Activated naive CD8-positive, alpha-beta T cell treated with anti-CD3 and anti-CD28 coated beads for 36 hours (primary cell): Measurements from ENCODE around the gene UBE2J2. TPM values are rescaled to one million over a fixed set of nuclear protein-coding genes. Genes with fewer than 3 reads are reported as not detected.
"Not testable (repeated sequence)": the region's sequence is repeated elsewhere in the genome, so short reads cannot be mapped to it uniquely, and the experiment has no call there.

Experiments used
- DNase-seq: peaks from one replicate; pipeline ENCODE4 v3.0.0; 2021
- H3K27ac Mint-ChIP-seq: one replicate; pipeline ENCODE4 v1.8.0; 2022; ENCODE audit warnings: mild to moderate bottlenecking, moderate library complexity, mixed read lengths
- H3K27me3 Mint-ChIP-seq: one replicate; pipeline ENCODE4 v1.8.0; 2022; ENCODE audit warnings: mild to moderate bottlenecking, mixed read lengths
- H3K36me3 Mint-ChIP-seq: one replicate; pipeline ENCODE4 v1.8.0; 2021; ENCODE audit warnings: mild to moderate bottlenecking, mixed read lengths
- H3K4me1 Mint-ChIP-seq: one replicate; pipeline ENCODE4 v1.8.0; 2021; ENCODE audit warnings: mixed read lengths
- H3K4me3 Mint-ChIP-seq: one replicate; pipeline ENCODE4 v1.8.0; 2022; ENCODE audit warnings: mild to moderate bottlenecking, moderate library complexity, mixed read lengths
- H3K9me3 Mint-ChIP-seq: one replicate; pipeline ENCODE4 v1.8.0; 2022; ENCODE audit warnings: mixed read lengths
- total RNA-seq, 2 experiments: library from RNA; stranded (reverse); gene quantifications; one replicate each; pipeline ENCODE4 v1.2.3, GENCODE V29; 2021

The UBE2J2 gene
- total RNA-seq: 10 to 100 TPM; 69.9 to 70.6 TPM

DNA sequence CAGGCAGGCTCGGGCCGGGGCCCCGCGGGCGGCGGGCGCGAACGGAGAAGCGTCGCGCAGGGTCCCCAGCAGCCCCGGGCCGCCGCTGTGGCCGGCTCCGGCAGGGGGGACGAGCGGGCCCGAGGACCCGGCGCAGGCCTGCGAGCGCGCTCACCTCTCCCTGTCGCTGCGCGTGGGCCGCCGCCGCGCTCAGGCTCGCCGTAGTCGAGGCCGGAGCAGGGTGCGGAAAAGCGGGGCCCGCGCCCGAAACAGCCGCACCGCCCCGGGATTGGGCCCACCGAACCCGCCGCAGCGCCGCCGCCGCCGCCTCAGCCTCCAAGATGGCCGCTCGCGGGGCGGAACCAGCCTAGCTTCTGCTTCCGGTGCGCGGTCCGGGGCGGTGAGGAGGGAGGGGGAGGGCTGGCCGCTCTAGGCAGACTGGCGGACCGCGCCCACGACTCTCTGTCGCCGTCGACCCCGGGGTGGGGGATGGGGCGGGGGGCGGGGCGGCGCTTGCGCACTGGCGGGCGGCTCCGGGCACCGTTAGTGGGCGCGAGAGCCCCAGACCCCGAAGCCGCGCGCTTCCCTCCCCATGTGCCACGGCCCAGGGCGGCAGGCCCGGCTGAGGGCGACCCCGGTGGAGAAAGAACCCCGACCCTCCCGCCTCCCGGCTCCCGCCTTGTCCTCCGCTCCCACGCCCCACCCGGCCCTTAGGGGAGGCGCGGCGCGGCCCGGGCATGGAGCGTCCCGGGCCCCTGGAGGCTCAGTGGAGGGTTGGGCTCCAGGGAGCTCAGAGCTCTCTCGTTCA is at the start of gene UBE2J2:
Gene UBE2J2 (minus strand): TSS at position 343 of the 787 bp plus-strand sequence. CDS start 5,862 bp downstream, outside the sequence.
- DNase-seq: peak; percentile 93
- Mint-ChIP-seq H3K4me1 (peaks cover 36% of the 10 kb centered on the region), H3K27me3 (no peaks in the 10 kb centered on the region), H3K4me3 (peak within 1 kb of the TSS; percentile 90), H3K9me3 (no peaks in the 10 kb centered on the region), H3K36me3 (peaks cover 26% of the 10 kb centered on the region), H3K27ac (peak within 1 kb of the TSS; percentile 83)

DNA sequence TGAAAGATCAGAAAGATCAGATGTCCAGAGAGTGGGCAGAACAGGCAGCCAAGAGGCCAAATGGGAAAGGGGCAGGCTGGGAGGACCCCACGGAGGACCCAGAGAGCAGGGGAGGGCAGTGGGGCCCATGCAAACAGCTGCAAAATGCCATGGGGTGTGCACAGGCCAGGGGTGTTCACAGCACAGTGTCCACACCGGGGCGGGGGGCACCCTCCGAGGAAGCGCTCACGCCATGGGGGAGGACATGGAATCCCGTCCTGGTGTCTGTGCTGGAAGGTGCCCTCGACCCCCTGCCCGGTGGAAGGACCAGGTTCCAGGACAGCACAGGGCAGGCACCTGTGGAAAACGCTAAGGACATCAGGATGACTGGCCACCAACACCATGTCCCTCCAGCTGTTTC is 49.3 kb upstream of the UBE2J2 start:
- Mint-ChIP-seq H3K27me3 (no peaks in the 10 kb centered on the region), H3K4me3 (peak overlapping the region; percentile 84), H3K36me3 (peaks cover 11% of the 10 kb centered on the region), H3K9me3 (no peaks in the 10 kb centered on the region), H3K27ac (no peak overlapping the region), H3K4me1 (peaks cover 28% of the 10 kb centered on the region)
- DNase-seq: no peak

DNA sequence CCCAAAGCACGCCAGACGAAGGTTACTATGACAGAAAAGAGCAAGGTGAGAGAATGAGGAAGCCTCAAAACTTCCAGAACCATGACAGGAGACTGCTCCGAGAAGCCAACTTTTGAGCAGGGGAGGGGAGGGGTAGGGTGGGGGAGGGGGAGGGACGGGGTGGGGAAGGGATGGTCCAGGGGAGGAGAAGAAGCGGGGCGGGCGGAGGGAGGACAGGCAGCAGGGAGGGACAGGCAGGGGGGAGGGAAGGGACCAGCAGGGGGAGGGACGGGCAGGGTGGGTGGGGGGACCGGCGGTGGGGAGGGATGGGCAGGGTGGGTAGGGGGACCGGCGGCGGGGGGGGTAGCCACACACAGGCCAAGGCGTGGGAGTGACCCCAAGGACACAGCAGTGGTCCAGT is 48.8 kb upstream of the UBE2J2 start:
- Mint-ChIP-seq H3K27ac (no peak overlapping the region), H3K36me3 (peaks cover 11% of the 10 kb centered on the region), H3K27me3 (no peaks in the 10 kb centered on the region), H3K4me3 (peak overlapping the region; percentile 64), H3K4me1 (peaks cover 28% of the 10 kb centered on the region), H3K9me3 (no peaks in the 10 kb centered on the region)
- no peak for DNase-seq

GRCh38 chr1:1321477-1321876 is 47.8 kb upstream of the UBE2J2 start:
- H3K36me3 Mint-ChIP-seq: peaks cover 14% of the 10 kb centered on the region
- no peak for DNase-seq
- no peak overlapping the region for H3K27ac Mint-ChIP-seq
- no peaks in the 10 kb centered on the region for H3K27me3 Mint-ChIP-seq
- H3K9me3 Mint-ChIP-seq: no peaks in the 10 kb centered on the region
- H3K4me1 Mint-ChIP-seq: peaks cover 25% of the 10 kb centered on the region
- H3K4me3 Mint-ChIP-seq: no peak overlapping the region

DNA sequence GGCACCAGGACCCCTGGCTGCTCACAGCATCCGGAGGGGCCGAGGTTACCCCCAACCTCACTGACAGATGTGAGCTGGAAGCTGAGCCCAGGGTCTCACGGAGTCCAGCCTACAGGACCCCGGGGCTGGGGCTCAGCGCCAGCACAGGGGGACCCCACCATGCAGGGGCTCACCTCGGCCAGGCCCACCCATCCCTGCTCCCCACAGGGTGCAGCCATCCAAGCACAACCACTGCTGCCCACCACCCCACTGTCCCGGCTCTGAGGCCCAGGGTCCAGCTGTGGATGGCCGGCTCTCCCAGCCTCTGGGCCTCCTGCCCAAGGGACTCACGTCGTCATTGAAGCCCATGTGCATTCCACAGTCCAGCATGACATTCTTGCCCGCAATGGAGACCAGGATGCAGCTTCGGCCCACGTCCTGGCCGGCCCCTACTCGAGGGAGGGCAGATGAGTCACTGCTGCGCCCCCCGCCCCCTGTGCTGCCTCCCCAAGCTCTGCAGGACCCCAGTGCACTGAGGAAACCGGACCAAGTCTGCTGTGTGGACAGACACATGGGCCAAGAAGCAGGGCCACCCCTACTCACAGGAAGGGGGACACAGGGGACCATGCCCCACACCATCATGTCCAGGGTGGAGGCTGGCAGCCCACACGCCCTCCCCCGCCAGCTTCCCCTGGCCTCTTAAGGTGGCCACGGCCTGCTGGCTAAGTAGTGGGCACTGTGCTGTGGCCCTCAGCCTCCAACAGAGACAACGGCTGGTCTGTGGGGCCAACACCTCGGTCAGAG is 47.2 kb upstream of the UBE2J2 start:
- Mint-ChIP-seq H3K9me3 (no peaks in the 10 kb centered on the region), H3K4me3 (no peak overlapping the region), H3K27ac (no peak overlapping the region), H3K27me3 (no peaks in the 10 kb centered on the region), H3K36me3 (peaks cover 14% of the 10 kb centered on the region), H3K4me1 (peaks cover 20% of the 10 kb centered on the region)
- DNase-seq: no peak

DNA sequence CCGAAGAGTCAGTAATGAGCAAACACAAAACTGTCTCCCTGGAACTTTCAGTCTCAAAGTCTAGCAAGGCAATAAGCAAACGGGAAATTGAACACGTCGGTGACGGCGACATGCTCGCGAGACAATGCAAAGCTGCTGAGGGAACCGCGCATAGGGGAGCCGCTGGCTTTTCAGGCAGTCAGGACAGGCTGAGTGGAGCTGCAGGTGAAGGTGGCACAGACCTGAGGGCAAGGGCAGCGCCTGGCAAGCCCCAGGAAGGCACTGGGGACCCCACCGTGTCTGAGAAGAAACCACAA is 45.9 kb upstream of the UBE2J2 start:
- H3K9me3 Mint-ChIP-seq: no peaks in the 10 kb centered on the region
- H3K4me3 Mint-ChIP-seq: no peak overlapping the region
- no peak for DNase-seq
- no peaks in the 10 kb centered on the region for H3K27me3 Mint-ChIP-seq
- H3K4me1 Mint-ChIP-seq: peaks cover 18% of the 10 kb centered on the region
- H3K27ac Mint-ChIP-seq: no peak overlapping the region
- peaks cover 16% of the 10 kb centered on the region for H3K36me3 Mint-ChIP-seq

DNA sequence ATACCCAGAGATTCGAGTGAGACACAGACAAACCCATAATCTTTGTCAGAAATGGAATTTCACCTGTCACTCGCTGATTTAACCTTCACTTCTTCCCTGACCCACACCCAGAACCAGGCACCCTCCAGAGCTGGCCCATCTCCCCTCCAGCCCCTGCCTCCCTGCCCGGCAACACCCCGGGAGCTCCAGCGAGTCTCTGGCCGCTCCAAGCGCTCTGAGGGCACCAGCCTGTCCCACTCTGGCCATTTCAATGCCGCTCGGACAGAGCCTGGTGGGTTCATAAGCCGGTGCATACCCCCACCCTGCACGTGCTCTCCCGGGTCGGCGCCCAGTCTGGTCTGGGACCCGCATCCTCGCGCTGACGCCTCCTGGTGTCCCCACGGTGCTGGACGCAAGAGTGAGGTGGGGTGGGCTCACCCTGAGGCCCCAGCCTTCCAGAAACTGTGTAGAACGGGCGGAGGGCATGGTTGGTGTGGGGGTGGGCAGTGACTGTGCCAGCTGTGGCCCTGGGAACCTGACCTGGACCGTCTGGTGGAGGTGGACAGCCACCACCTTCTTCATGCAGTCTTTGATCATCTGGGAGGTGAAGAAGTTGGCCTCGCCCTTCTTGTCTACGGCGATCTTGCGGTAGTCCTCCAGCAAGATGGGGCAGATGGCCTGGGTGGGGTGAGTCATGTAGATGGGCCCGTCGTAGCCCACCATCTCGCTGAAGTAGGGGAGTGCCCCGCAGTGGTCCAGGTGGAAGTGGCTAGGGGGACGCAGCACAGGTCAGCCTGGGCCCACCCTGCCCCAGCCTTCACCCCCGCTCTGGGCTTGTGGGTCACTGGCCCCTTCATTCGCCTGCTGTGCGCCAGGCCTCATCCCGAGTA is 45.4 kb upstream of the UBE2J2 start:
- no peaks in the 10 kb centered on the region for H3K27me3 Mint-ChIP-seq
- H3K27ac Mint-ChIP-seq: no peak overlapping the region
- peaks cover 15% of the 10 kb centered on the region for H3K36me3 Mint-ChIP-seq

DNA sequence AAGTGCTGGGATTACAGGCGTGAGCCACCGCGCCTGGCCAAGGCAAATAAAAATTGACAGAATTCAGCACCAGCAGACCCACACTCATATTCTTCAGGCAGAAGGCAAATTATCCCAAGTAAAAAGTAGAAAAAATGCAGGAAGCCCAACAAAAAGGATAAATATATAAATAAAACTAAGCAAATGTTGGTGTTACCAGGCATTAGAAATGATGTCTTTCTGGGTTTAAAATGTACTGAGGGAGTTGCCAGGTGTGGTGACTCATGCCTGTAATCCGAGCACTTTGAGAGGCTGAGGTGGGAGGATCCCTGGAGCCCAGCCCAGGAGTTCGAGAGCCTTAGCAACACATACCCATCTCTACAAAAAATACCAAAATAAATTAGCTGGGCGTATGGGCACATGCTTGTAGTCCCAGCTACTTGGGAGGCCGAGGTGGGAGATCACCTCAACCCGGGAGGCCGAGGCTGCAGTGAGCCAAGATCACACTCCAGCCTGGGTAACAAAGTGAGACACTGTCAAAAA is 44.5 kb upstream of the UBE2J2 start:
- no peak overlapping the region for H3K27ac Mint-ChIP-seq
- no peaks in the 10 kb centered on the region for H3K9me3 Mint-ChIP-seq
- no peak overlapping the region for H3K4me3 Mint-ChIP-seq
- H3K27me3 Mint-ChIP-seq: no peaks in the 10 kb centered on the region
- no peak for DNase-seq
- peaks cover 10% of the 10 kb centered on the region for H3K36me3 Mint-ChIP-seq
- peaks cover 15% of the 10 kb centered on the region for H3K4me1 Mint-ChIP-seq

More for the DNA sequence above, 45.4 kb upstream of the UBE2J2 start:
- Mint-ChIP-seq H3K4me3 (no peak overlapping the region), H3K9me3 (no peaks in the 10 kb centered on the region), H3K4me1 (peaks cover 18% of the 10 kb centered on the region)
- no peak for DNase-seq

- no peaks in the 10 kb centered on the region for H3K27me3 Mint-ChIP-seq
- peaks cover 12% of the 10 kb centered on the region for H3K4me1 Mint-ChIP-seq
- no peak overlapping the region for H3K27ac Mint-ChIP-seq
- no peaks in the 10 kb centered on the region for H3K9me3 Mint-ChIP-seq
- peaks cover 10% of the 10 kb centered on the region for H3K36me3 Mint-ChIP-seq
- DNase-seq: no peak
- H3K4me3 Mint-ChIP-seq: no peak overlapping the region
Measured at GRCh38 chr1:1317420-1317819, 43.8 kb upstream of the UBE2J2 start.

- H3K36me3 Mint-ChIP-seq, H3K27ac Mint-ChIP-seq: not testable (repeated sequence)
Measured at GRCh38 chr1:1316199-1316598, 42.5 kb upstream of the UBE2J2 start.

GRCh38 chr1:1315435-1315954 is 41.8 kb upstream of the UBE2J2 start:
- Mint-ChIP-seq H3K9me3 (no peaks in the 10 kb centered on the region), H3K4me1 (peaks cover 5% of the 10 kb centered on the region), H3K36me3 (peaks cover 8% of the 10 kb centered on the region), H3K27ac (no peak overlapping the region), H3K27me3 (no peaks in the 10 kb centered on the region), H3K4me3 (no peak overlapping the region)
- no peak for DNase-seq

More at GRCh38 chr1:1316199-1316598, 42.5 kb upstream of the UBE2J2 start:
- not testable (repeated sequence) for DNase-seq, H3K27me3 Mint-ChIP-seq, H3K4me1 Mint-ChIP-seq, H3K9me3 Mint-ChIP-seq, H3K4me3 Mint-ChIP-seq

- Mint-ChIP-seq H3K27me3 (no peaks in the 10 kb centered on the region), H3K27ac (no peak overlapping the region), H3K9me3 (no peaks in the 10 kb centered on the region), H3K4me3 (peak overlapping the region; percentile 23), H3K36me3 (peaks cover 8% of the 10 kb centered on the region), H3K4me1 (peaks cover 1% of the 10 kb centered on the region)
- no peak for DNase-seq
Measured at GRCh38 chr1:1314678-1315335, 41.2 kb upstream of the UBE2J2 start.

DNA sequence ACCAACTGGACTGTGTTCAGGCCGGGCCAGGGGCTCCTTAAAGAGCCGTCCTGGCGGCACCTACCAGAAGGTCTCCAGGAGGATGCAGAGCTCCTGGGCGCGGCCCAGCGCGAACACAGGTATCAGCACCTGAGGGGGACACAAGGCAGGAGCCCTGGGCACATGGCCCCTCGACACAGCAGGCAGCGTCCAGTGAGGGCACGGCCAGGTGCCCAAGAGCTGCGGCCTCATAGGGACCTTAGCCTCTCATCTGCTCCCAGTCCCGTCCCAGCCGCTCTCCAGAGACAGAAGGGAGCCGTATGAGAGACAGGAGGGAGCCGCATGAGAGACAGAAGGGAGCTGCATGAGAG is 40.6 kb upstream of the UBE2J2 start:
- Mint-ChIP-seq H3K4me3 (no peak overlapping the region), H3K9me3 (no peaks in the 10 kb centered on the region), H3K4me1 (peaks cover 1% of the 10 kb centered on the region), H3K27me3 (no peaks in the 10 kb centered on the region), H3K36me3 (peaks cover 6% of the 10 kb centered on the region), H3K27ac (no peak overlapping the region)
- DNase-seq: no peak

DNA sequence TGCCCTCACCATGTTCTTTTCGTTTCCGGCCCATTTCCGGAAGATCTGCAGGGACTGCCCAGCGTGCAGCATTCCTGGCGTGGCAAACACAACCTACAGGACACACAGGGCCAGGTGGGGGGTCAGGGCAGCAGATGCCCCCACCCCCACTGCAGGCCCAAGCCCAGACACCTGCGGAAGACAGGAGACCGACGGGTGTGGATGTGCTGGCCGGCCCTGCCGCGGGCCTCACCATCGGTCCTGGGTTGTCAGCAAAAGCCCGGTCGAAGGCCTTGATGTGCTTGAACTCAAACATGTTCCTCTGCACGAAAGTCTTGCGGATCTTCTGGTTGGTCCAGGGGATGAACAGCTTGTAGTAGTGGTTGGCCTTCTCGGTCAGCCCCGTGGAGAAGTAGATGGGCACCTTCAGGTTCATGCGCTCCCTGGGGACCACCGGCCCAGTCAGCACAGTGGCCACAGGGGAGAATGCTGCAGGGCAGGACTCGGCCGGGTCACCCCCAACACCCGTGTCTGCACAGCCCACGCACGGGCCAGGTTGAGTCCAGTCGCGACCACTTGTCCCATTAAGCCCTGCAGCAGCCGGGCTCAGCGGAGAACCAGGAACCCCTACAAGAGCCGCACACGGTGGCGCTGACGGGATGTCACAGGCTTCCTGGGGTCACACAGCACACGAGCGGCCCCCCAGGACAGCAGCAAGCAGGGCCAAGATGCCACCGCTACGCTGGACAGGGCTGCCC is 40.0 kb upstream of the UBE2J2 start:
- Mint-ChIP-seq H3K36me3 (peaks cover 6% of the 10 kb centered on the region), H3K4me1 (peaks cover 1% of the 10 kb centered on the region), H3K27ac (no peak overlapping the region), H3K27me3 (no peaks in the 10 kb centered on the region), H3K4me3 (no peak overlapping the region), H3K9me3 (no peaks in the 10 kb centered on the region)
- DNase-seq: no peak
